ENCODE measurements around the gene DNAI7. TPM values are rescaled to one million over a fixed set of nuclear protein-coding genes. Genes with fewer than 3 reads are reported as not detected.

DNAI7 gene, protein sequence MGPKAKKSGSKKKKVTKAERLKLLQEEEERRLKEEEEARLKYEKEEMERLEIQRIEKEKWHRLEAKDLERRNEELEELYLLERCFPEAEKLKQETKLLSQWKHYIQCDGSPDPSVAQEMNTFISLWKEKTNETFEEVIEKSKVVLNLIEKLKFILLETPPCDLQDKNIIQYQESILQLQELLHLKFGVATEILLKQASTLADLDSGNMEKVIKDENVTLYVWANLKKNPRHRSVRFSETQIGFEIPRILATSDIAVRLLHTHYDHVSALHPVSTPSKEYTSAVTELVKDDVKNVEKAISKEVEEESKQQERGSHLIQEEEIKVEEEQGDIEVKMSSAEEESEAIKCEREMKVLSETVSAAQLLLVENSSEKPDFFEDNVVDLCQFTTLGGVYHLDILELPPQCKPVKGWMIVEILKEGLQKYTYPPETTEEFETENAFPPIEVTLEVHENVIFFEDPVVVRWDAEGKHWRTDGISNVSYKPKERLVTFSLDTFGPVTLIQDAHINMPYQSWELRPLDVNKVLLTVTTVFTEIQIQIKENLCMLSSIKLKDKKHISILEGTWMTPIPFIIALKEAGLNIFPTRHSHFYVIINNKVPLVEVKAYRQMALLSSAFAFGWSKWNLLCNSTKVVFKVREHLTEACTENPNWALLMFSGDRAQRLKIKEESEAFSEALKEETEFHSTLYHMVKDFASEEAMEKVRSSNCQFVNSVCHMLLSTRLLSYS
- polyA plus RNA-seq (2013, experiment 1 of 2) = 0.46 TPM
- 0.40 TPM for polyA plus RNA-seq (2013, experiment 2 of 2)

DNA sequence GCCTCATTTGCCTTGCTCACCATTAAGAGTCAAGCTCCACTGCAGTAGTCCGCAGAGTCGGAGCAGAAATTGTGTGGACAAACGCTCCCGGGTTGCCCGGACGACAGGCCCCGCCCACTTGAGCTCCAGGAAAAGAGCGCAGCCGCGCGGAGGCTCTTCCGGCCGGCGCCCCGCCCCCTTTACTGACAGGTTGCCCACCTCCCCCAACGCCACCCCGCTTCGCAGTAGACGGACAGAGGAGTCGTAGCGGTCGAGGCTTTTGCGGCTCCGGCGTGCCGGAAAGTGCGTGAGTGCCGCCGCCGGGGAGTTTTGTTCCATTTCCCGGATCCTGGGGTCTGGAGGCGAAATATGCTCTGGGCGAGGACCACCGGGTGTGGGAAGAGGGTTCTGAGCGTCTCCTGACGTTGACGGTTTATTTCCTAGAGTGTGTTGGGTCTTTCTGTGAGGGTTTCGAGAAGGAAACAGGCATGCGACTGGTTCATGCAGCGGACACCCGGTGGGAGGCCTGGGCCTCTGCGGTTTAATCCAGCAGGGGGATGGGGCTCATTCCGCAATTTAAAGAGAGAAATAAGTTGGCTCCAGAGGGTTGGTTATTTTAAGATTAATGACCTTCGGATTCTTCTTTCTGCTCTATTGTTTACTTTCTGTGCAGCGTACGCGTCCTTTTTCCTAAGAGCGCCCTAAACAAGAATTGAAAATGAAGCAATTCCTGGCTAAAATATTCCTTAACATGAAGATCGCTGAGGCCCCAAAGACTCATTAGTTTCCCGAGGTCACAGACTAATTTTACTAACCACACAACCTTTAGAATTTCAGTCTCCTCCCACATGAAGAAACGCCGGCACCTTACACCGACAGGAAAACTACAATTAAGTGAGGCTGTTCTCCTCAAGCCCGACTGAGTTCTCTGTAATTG is at the start of gene DNAI7, which contains the start of gene ETFRF1:
DNAI7 (minus strand) TSS at position 105 of the 916 bp plus-strand sequence; CDS start at position 23, 82 bp downstream.
ETFRF1 (plus strand) TSS at position 182 of the 916 bp plus-strand sequence. CDS start 8,720 bp downstream, outside the sequence.
- H2BK120ac ChIP-seq (ENCODE audit: low read depth, low read length) = no peak within 1 kb of the TSS
- H2BK5ac ChIP-seq (ENCODE audit: low read length) = no peak within 1 kb of the TSS
- no peak within 1 kb of the TSS for H4K8ac ChIP-seq (ENCODE audit: low read depth, low read length)
- H3K4me3 ChIP-seq (ENCODE audit: low read length in 2 of 2) = peak within 1 kb of the TSS; percentile 87 to 97
- H2BK15ac ChIP-seq (ENCODE audit: low read length) = no peak within 1 kb of the TSS
- H3K27ac ChIP-seq (replicated peaks; ENCODE audit: low read length) = peak within 1 kb of the TSS; percentile 95
- H3K23ac ChIP-seq (ENCODE audit: low read depth, low read length, poor library complexity) = peak within 1 kb of the TSS; percentile 59
- H3K9me3 ChIP-seq (replicated peaks in 1 of 2; ENCODE audit: control insufficient read depth in 2 of 2, insufficient read depth in 1 of 2, low read depth in 1 of 2, low read length in 2 of 2) = no peaks in the 10 kb centered on the region
- no peaks in the 10 kb centered on the region for H3K27me3 ChIP-seq (ENCODE audit: control insufficient read depth in 3 of 3, insufficient read depth in 3 of 3, low read depth in 1 of 3, low read length in 3 of 3)
- H2AFZ ChIP-seq (ENCODE audit: low read length) = peak within 1 kb of the TSS; percentile 98
- peak within 1 kb of the TSS; percentile 66 for H3K18ac ChIP-seq (ENCODE audit: low read length)
- H3K4me1 ChIP-seq (ENCODE audit: control insufficient read depth in 2 of 2, insufficient read depth in 1 of 2, low read depth in 1 of 2, low read length in 2 of 2) = peaks cover 1 to 3% of the 10 kb centered on the region in 2 donors
- WGBS, 2 donors (ENCODE audit: extremely low coverage in 2 of 2, insufficient read length in 2 of 2, insufficient replicate concordance in 1 of 2) = no CpG with 5 or more reads among the region's 54 CpGs
- no peak within 1 kb of the TSS for H3K14ac ChIP-seq (ENCODE audit: low read length)
- H3K36me3 ChIP-seq (replicated peaks in 1 of 2; ENCODE audit: control insufficient read depth in 2 of 2, insufficient read depth in 2 of 2, low read length in 2 of 2) = no peaks in the 10 kb centered on the region
- peak; percentile 95 for DNase-seq (ENCODE audit: low spot score)
- peak within 1 kb of the TSS; percentile 17 for H3K9ac ChIP-seq (ENCODE audit: low read depth, low read length, poor library complexity)
- no peak within 1 kb of the TSS for H4K91ac ChIP-seq (ENCODE audit: low read depth, low read length, poor library complexity)
- H3K4ac ChIP-seq (ENCODE audit: low read length) = no peak within 1 kb of the TSS
- no peak within 1 kb of the TSS for H2AK5ac ChIP-seq (ENCODE audit: low read depth, low read length)
- H2BK12ac ChIP-seq (ENCODE audit: low read length) = no peak within 1 kb of the TSS
- H3K4me2 ChIP-seq (ENCODE audit: insufficient read depth, low read length, poor library complexity, severe bottlenecking) = peak within 1 kb of the TSS; percentile 82
- H3K79me1 ChIP-seq (ENCODE audit: low read depth, low read length) = no peaks in the 10 kb centered on the region

DNA sequence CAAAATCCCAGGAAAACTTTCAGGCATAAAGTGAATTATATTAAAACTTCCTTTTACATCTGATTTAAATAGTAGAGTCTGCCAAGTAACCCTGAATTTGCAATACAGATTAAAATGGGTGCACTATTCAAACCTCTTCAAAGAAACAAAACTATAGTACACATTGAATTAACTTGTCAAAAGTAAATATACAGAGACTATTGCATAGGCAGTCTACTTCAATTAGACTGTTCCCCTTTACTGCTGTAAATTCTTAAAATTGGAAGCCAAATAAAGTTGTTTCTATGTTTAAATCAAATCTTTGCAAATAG is 48.7 kb upstream of the DNAI7 start:
- Histone ChIP-seq H3K9ac (ENCODE audit: low read depth, low read length, poor library complexity) (no peak overlapping the region), H3K79me1 (ENCODE audit: low read depth, low read length) (no peaks in the 10 kb centered on the region), H4K91ac (ENCODE audit: low read depth, low read length, poor library complexity) (no peak overlapping the region), H3K18ac (ENCODE audit: low read length) (no peak overlapping the region), H2BK15ac (ENCODE audit: low read length) (no peak overlapping the region), H3K4me1 (ENCODE audit: control insufficient read depth in 2 of 2, insufficient read depth in 1 of 2, low read depth in 1 of 2, low read length in 2 of 2) (no peaks in the 10 kb centered on the region), H3K4me3 (ENCODE audit: low read length in 2 of 2) (no peak overlapping the region), H4K8ac (ENCODE audit: low read depth, low read length) (no peak overlapping the region), H2AFZ (ENCODE audit: low read length) (no peak overlapping the region), H3K27ac (replicated peaks; ENCODE audit: low read length) (no peak overlapping the region), H2BK120ac (ENCODE audit: low read depth, low read length) (no peak overlapping the region), H2BK12ac (ENCODE audit: low read length) (no peak overlapping the region), H3K14ac (ENCODE audit: low read length) (no peak overlapping the region), H3K4me2 (ENCODE audit: insufficient read depth, low read length, poor library complexity, severe bottlenecking) (no peak overlapping the region), H2AK5ac (ENCODE audit: low read depth, low read length) (no peak overlapping the region), H3K9me3 (replicated peaks in 1 of 2; ENCODE audit: control insufficient read depth in 2 of 2, insufficient read depth in 1 of 2, low read depth in 1 of 2, low read length in 2 of 2) (no peaks in the 10 kb centered on the region), H3K36me3 (replicated peaks in 1 of 2; ENCODE audit: control insufficient read depth in 2 of 2, insufficient read depth in 2 of 2, low read length in 2 of 2) (peaks cover 0 to 31% of the 10 kb centered on the region in 2 donors), H3K4ac (ENCODE audit: low read length) (no peak overlapping the region), H3K23ac (ENCODE audit: low read depth, low read length, poor library complexity) (no peak overlapping the region), H3K27me3 (ENCODE audit: control insufficient read depth in 3 of 3, insufficient read depth in 3 of 3, low read depth in 1 of 3, low read length in 3 of 3) (no peaks in the 10 kb centered on the region), H2BK5ac (ENCODE audit: low read length) (no peak overlapping the region)
- no peak for DNase-seq (ENCODE audit: low spot score)

DNA sequence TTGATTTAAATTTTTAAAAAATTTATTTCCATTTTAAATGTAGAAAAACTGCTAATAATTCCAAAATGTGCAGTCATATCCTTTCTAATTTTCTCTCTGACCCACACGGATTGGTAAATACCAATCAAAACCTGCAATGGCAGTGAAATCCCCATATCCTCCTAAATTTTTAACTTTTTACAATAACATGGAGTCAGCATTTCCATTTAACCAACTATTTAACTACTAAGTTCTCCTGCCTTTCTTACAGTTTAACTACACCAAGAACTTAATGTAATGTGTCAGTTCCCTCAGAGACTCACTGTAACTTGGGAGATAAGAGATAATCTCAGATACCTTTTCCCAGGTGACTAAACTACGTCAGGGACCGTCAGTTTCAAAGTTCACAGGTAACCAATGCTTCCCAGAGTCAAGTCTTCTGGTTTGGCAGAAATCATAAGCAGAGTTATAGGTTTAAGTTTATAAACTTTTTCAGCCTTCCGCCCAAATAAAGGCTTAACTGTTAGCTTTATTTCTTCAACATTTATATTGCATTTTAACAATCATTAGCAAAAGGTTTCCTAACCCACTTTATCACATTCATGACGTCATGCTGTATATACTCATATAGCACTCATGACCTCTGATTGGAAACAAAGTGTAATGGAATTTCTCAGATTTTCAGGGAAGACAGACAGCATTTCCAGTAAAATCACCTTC is 48.2 kb upstream of the DNAI7 start:
- Histone ChIP-seq H3K4ac (ENCODE audit: low read length) (no peak overlapping the region), H3K36me3 (replicated peaks in 1 of 2; ENCODE audit: control insufficient read depth in 2 of 2, insufficient read depth in 2 of 2, low read length in 2 of 2) (peaks cover 0 to 32% of the 10 kb centered on the region in 2 donors), H4K91ac (ENCODE audit: low read depth, low read length, poor library complexity) (no peak overlapping the region), H2BK5ac (ENCODE audit: low read length) (no peak overlapping the region), H2BK15ac (ENCODE audit: low read length) (no peak overlapping the region), H3K14ac (ENCODE audit: low read length) (no peak overlapping the region), H3K9ac (ENCODE audit: low read depth, low read length, poor library complexity) (no peak overlapping the region), H3K4me3 (ENCODE audit: low read length in 2 of 2) (no peak overlapping the region), H2AK5ac (ENCODE audit: low read depth, low read length) (no peak overlapping the region), H2AFZ (ENCODE audit: low read length) (no peak overlapping the region), H3K4me2 (ENCODE audit: insufficient read depth, low read length, poor library complexity, severe bottlenecking) (no peak overlapping the region), H3K18ac (ENCODE audit: low read length) (no peak overlapping the region), H2BK120ac (ENCODE audit: low read depth, low read length) (no peak overlapping the region), H4K8ac (ENCODE audit: low read depth, low read length) (no peak overlapping the region), H3K27me3 (ENCODE audit: control insufficient read depth in 3 of 3, insufficient read depth in 3 of 3, low read depth in 1 of 3, low read length in 3 of 3) (no peaks in the 10 kb centered on the region), H2BK12ac (ENCODE audit: low read length) (no peak overlapping the region), H3K79me1 (ENCODE audit: low read depth, low read length) (no peaks in the 10 kb centered on the region), H3K23ac (ENCODE audit: low read depth, low read length, poor library complexity) (no peak overlapping the region), H3K27ac (replicated peaks; ENCODE audit: low read length) (no peak overlapping the region), H3K4me1 (ENCODE audit: control insufficient read depth in 2 of 2, insufficient read depth in 1 of 2, low read depth in 1 of 2, low read length in 2 of 2) (no peaks in the 10 kb centered on the region), H3K9me3 (replicated peaks in 1 of 2; ENCODE audit: control insufficient read depth in 2 of 2, insufficient read depth in 1 of 2, low read depth in 1 of 2, low read length in 2 of 2) (no peaks in the 10 kb centered on the region)
- no peak for DNase-seq (ENCODE audit: low spot score)
- no CpG with 5 or more reads among the region's 5 CpGs for WGBS, 2 donors (ENCODE audit: extremely low coverage in 2 of 2, insufficient read length in 2 of 2, insufficient replicate concordance in 1 of 2)

Measured in neuronal stem cell (in vitro differentiated cells).